ENCODE data around the gene SMIM38. TPM values are rescaled to one million over a fixed set of nuclear protein-coding genes. Genes with fewer than 3 reads are reported as not detected.

Gene SMIM38
- total RNA-seq, 1 donor from 2014 or later, result 1.1 TPM

GRCh38 chr11:69159150-69159852 is 3.6 kb downstream of the SMIM38 start:
- DNase-seq (ENCODE audit: low spot score), result no peak

GRCh38 chr11:69160296-69161116 is 4.8 kb downstream of the SMIM38 start:
- no peak for DNase-seq (ENCODE audit: low spot score)

- no peak for DNase-seq (ENCODE audit: low spot score)
These were observed 5.3 kb downstream of the SMIM38 start for GRCh38 chr11:69161117-69161407.

GRCh38 chr11:69162505-69162904 is 6.8 kb downstream of the SMIM38 start:
- no peak for DNase-seq (ENCODE audit: low spot score)

GRCh38 chr11:69163842-69164241 is 8.1 kb downstream of the SMIM38 start:
- no peak for DNase-seq (ENCODE audit: low spot score)

GRCh38 chr11:69164824-69165223 is 9.1 kb downstream of the SMIM38 start:
- no peak for DNase-seq (ENCODE audit: low spot score)

GRCh38 chr11:69165775-69166174 is 10.0 kb downstream of the SMIM38 start:
- no peak for DNase-seq (ENCODE audit: low spot score)

GRCh38 chr11:69166218-69167115 is 10.7 kb downstream of the SMIM38 start:
- DNase-seq (ENCODE audit: low spot score), result no peak

- no peak for DNase-seq (ENCODE audit: low spot score)
These were observed 11.6 kb downstream of the SMIM38 start for GRCh38 chr11:69167130-69167915.

GRCh38 chr11:69167916-69168691 is 12.4 kb downstream of the SMIM38 start:
- DNase-seq (ENCODE audit: low spot score), result no peak

- no peak for DNase-seq (ENCODE audit: low spot score)
These were observed 13.7 kb downstream of the SMIM38 start for GRCh38 chr11:69169479-69169878.

GRCh38 chr11:69170704-69171103 is 15.0 kb downstream of the SMIM38 start:
- DNase-seq (ENCODE audit: low spot score), result no peak

GRCh38 chr11:69171476-69172240 is 15.9 kb downstream of the SMIM38 start:
- no peak for DNase-seq (ENCODE audit: low spot score)

GRCh38 chr11:69172674-69173073 is 16.9 kb downstream of the SMIM38 start:
- DNase-seq (ENCODE audit: low spot score), result no peak

GRCh38 chr11:69173331-69173730 is 17.6 kb downstream of the SMIM38 start:
- no peak for DNase-seq (ENCODE audit: low spot score)

- DNase-seq (ENCODE audit: low spot score), result no peak
These were observed 18.3 kb downstream of the SMIM38 start for GRCh38 chr11:69173925-69174581.

GRCh38 chr11:69174841-69175240 is 19.1 kb downstream of the SMIM38 start:
- DNase-seq (ENCODE audit: low spot score), result no peak

GRCh38 chr11:69178819-69179482 is 23.2 kb downstream of the SMIM38 start:
- DNase-seq (ENCODE audit: low spot score), result no peak

GRCh38 chr11:69180226-69180625 is 24.5 kb downstream of the SMIM38 start:
- no peak for DNase-seq (ENCODE audit: low spot score)

Data from ureter (tissue), 1 donor.